Measurements from ENCODE around the gene INMT. TPM values are rescaled to one million over a fixed set of nuclear protein-coding genes. Genes with fewer than 3 reads are reported as not detected.

Gene INMT
- total RNA-seq, 1 experiment from 2014 or later: not detected

- no peak for DNase-seq (ENCODE audit: low read depth)
These were observed 29.0 kb downstream of the INMT start for GRCh38 chr7:30780941-30781340.

DNA sequence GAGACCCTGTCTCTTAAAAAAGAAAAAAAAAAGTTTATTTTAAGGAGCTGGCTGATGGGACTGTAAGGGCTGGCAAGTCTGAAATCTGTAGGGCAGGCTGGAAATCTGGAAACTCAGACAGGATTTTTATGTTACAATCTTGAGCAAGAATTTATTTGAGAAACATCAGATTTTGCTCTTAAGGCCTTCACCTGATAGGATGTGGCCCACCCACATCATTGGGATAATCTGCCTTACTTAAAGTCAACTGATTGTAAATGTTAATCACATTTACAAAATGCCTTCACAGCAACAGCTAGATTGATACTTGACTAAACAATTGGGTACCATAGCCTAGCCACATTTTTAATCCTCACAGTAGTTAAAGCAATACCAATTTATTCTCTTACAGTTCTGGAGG, 30.8 kb downstream of the INMT start:
- DNase-seq (ENCODE audit: low read depth): no peak

- no peak for DNase-seq (ENCODE audit: low read depth)
These were observed 33.9 kb downstream of the INMT start for GRCh38 chr7:30785786-30786185.

DNA sequence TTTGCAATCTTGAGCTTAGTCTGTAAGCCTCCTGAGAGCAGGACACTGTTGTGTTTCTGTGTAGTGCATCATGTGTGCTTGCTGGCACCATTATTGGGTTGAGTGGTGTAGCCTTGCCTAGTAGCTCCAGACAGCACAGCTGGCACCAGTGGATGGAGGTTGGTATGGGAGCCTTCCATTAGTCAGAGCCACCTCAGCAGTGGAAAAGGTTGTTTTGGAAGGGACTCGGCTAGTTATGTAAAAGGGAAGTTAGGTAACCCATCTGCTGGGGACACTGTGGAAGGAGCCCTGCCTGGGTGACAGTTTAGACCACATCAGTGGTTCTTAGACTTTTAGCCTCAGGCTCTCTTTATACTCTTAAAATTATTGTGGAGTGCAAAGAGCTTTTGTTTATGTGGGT, 35.6 kb downstream of the INMT start:
- no peak for DNase-seq (ENCODE audit: low read depth)

GRCh38 chr7:30788640-30789333, 36.9 kb downstream of the INMT start:
- no peak for DNase-seq (ENCODE audit: low read depth)

DNA sequence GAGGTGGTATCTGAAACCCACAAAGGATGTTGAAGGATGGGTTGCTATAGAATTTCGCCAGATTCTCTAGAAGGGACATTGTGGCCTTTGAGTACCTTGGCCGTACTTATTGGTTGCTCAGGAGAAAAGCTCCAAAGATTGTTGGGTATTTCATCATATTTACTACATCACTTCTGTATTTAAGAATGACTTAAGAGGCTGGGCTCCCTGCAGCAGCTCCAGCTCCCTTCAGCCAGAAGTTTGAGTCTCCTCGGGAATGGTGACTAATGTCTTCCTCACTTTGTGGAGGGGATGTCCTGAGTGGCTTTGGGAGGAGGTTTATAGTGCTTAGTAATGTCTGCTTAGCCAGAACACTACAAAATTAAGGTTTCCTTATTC, 37.4 kb downstream of the INMT start:
- DNase-seq (ENCODE audit: low read depth): peak; percentile 81

- no peak for DNase-seq (ENCODE audit: low read depth)
These were observed 38.4 kb downstream of the INMT start for GRCh38 chr7:30790356-30790755.

GRCh38 chr7:30791114-30791513, 39.2 kb downstream of the INMT start:
- no peak for DNase-seq (ENCODE audit: low read depth)

DNA sequence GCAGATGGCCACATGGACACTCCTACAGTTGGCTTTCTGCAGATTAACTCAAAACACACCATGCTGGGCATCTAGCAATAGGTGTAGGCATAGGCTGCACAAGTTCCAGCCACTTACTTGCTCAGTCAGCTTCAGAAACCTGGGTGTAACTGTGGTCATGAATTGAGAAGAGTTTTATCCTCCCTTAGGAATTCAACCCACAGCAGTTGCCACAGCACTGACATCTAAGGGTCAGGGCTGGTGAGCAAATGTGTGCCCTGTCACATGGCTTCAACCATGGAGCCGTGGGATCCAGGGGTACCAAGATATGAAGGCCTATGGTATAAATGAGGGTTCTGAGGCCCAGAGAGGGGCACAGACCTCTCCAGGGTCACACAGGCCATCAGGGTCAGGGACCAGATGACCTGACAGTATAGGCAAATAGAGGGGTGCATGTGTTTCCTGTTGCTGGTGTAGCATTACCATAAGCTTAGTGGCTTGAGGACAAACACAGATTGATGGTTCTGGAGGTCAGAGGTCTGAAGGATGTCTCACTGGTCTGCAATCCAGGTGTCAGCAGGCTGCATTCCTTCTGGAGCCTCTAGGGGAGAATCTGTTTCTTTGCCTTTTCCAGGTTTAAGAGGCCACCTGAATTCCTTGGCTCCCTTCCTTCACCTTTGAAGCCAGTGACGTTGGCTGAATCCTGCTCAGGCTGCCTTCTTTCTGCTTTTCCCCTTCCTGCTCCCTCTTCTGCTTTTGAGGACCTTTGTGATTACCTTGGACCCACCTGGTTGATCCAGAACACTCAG, 43.4 kb downstream of the INMT start:
- DNase-seq (ENCODE audit: low read depth): peak; percentile 58

- peak; percentile 76 for DNase-seq (ENCODE audit: low read depth)
These were observed 44.4 kb downstream of the INMT start for GRCh38 chr7:30796105-30796869.

GRCh38 chr7:30797176-30798040, 45.5 kb downstream of the INMT start:
- no peak for DNase-seq (ENCODE audit: low read depth)

- peak; percentile 98 for DNase-seq (ENCODE audit: low read depth)
These were observed 47.5 kb downstream of the INMT start for GRCh38 chr7:30799206-30799975.

DNA sequence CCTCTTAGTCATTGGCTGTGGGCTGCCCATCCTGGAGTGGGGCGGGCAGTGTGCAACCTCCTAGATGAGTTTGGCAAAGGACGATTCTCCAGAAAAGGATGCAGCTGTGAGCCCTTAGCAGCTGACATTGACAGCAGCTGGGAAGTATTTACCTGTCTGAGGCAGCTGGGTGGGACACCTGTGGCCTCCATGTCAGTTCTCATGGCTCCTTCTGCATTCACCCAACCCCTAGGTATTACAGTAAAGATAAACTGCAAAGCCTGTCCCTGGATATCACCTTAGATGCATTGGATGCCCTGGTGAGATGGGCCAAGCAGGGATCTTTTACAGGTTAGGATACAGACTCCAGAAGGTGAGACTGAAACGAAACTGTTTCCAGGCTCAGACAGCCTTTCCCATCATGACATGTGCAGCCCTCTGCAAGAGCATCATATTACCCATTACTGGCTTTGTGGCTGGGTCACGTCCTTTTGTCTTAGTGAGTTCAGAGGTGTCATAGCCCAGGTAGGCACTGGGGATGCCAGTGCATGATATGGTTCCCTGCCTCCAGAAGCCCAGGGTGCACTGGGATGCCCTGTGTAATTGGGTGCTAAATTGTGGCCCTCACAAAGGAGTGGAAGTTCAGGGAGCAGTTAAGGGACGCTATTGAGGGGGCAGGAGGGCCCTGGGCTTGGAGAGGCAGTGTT, 48.2 kb downstream of the INMT start:
- DNase-seq (ENCODE audit: low read depth): peak; percentile 16

DNA sequence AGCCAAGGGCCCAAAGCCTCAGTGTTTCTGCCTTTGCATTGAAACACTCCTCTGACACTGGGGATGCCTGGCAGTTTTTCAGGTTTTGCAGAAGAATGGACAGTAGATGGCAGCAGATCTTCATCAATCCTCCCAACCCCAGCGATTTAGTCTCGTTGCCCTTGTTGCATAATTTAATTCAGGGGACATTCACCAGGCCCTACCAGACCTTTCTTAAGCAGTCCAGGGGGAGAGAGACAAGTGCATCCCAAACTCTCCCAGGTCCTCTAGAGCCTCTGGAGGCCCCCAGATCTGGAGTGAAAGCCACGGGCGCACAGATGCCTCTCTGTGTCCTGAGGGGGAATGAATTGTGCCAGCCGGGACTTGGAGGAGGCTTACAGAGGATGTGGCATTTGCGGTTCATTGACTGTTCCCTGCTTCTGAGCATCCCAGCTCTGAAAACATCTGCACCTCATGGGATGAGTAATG, 48.9 kb downstream of the INMT start:
- DNase-seq (ENCODE audit: low read depth): peak; percentile 87

GRCh38 chr7:30802812-30803211, 50.9 kb downstream of the INMT start:
- no peak for DNase-seq (ENCODE audit: low read depth)

- peak; percentile 96 for DNase-seq (ENCODE audit: low read depth)
These were observed 52.2 kb downstream of the INMT start for GRCh38 chr7:30804078-30804661.

DNA sequence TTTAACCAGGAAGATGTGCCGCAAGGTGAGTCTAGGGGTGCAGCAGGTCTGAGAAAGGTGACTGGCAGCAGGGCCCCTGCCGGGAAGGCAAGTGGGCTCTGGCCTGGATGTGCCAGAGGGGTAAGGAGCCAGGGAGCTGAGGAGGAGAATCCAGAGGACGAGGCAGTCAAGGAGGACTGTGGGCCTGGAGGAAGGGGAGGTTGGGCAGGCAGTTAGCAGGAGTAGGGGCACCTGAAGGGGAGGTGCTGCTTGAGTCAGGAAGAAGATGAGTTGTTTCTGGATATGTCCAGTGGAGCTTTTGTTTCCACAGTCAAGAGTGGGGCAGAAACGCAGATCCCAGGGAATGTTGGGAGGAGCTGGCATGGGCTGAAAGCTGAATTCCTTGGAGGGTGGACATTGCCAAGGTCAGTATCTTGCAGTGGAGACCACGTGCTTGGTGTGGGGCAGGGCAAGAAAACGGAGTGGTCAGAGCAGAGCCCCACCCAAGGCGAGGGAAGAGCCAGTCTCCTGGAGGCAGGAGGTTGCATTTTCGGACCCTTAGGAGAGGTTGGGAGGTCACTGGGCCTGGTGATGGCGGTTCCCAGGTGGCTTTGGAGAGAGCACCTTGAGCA, 53.3 kb downstream of the INMT start:
- DNase-seq (ENCODE audit: low read depth): no peak

DNA sequence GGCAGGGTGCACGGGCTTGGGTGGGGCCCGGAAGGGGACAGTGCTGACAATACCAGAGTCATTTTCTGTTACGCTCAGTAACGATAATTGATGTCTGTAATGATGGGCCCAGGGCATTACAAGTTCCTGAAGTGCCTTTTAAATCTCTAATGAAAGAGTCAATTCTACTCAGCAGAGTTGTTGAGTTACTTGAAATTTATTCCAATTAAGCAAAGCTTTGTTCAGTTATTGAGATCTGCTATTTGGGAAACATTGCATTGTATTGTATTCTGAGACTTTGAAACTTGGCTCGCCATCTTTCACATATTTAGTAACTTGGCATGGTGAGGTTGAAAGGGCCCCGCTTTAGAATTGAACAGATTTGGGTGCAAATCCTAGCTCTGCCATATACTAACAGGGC, 54.0 kb downstream of the INMT start:
- DNase-seq (ENCODE audit: low read depth): no peak
